ENCODE results near the gene SYNCRIP.
"Not testable (repeated sequence)": the region's sequence is repeated elsewhere in the genome, so short reads cannot be mapped to it uniquely, and the experiment has no call there.

SYNCRIP gene

DNA sequence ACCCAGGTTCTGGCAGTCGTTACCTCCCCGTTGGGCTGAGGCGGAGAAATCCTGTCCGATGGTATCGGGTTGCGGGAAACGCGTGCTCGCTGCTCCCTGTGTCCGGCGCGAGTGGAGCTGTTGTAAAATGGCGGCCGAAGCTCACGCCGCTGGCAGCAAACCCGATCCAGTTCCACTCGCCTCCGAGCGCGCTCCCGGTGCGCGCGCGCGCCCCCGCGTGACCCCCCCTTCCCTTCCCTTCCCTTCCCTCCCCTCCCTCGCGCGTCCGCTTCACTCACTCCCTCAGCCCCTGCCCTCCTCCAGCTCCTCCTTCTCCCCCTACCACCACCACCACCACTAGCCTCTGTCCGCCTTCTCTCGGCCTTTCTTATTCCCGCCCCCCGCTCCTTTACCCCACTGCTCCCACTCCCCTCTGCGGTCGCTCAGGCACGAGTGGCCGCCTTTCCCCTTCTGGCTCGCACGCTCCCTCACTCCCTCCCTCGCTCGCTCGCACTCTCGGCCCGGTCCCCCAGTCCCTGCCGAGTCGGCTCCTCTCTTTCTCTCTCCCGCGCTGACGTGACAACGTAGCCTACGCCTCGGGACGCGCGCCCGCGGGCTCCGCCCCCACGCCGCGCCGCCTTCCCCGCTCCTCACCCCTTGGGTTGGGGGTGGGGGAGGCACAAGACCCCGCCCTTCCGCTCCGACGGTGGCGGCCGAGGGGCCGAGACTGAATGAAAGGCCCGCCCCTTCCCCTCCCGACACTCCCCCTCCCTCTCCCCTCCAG is at the start of gene SYNCRIP:
Gene SYNCRIP, minus strand, starts transcription at position 113 of the 763 bp plus-strand sequence. CDS start 1,447 bp downstream, outside the sequence.
- DNase-seq (ENCODE audit: low read depth in 2 of 2), result peak; percentile 99 to 100
- peak within 1 kb of the TSS; percentile 99 to 100 for H3K4me3 ChIP-seq (replicated peaks in 1 of 2; ENCODE audit: low read depth in 2 of 2, low read length in 2 of 2)
- TF ChIP-seq, protein P1, sequence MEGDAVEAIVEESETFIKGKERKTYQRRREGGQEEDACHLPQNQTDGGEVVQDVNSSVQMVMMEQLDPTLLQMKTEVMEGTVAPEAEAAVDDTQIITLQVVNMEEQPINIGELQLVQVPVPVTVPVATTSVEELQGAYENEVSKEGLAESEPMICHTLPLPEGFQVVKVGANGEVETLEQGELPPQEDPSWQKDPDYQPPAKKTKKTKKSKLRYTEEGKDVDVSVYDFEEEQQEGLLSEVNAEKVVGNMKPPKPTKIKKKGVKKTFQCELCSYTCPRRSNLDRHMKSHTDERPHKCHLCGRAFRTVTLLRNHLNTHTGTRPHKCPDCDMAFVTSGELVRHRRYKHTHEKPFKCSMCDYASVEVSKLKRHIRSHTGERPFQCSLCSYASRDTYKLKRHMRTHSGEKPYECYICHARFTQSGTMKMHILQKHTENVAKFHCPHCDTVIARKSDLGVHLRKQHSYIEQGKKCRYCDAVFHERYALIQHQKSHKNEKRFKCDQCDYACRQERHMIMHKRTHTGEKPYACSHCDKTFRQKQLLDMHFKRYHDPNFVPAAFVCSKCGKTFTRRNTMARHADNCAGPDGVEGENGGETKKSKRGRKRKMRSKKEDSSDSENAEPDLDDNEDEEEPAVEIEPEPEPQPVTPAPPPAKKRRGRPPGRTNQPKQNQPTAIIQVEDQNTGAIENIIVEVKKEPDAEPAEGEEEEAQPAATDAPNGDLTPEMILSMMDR (IDR thresholded peaks at IDR 0.05; ENCODE audit: low read depth, low read length), result no peak

DNA sequence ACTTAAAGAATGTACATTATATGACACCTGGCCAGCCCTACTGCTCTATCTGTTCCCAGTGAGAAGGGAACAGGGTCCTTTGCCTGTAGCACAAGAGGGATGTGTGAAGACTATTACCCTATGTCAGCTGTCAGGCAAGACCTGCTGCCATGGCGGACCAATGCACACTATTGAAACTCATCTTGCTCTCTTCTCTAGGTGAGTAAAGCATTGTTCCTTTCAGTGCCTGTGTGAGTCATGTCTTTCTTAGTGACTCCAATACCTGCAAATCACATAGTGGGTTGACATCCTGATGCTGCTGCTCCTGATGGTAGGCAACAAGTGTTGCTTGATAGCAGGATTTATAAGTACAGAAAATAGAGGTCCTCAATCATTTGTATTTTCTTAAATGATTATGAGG is 48.8 kb upstream of the SYNCRIP start:
- TF ChIP-seq, protein P1 (IDR thresholded peaks at IDR 0.05; ENCODE audit: low read depth, low read length), result no peak
- H3K4me3 ChIP-seq (replicated peaks in 1 of 2; ENCODE audit: low read depth in 2 of 2, low read length in 2 of 2), result no peak overlapping the region
- DNase-seq (ENCODE audit: low read depth in 2 of 2), result no peak

DNA sequence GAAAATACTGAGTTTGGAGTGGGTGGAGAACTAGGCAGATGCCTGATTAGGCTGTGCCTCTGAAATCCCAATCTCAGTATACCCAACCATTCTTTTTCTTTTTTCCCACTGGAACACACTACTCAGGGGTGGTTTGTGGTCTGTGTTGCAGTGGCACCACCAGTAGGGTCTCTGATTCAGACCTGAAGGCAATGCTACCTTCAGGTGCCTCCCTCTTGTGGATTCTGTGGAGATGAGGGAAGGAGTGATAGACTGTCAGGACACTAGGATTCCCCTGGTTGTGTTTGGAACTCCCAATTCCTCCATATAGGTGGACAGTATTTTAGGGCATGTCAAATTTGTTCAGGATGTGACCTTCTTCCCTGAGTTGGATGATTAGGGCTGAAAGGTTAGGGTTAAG is 47.4 kb upstream of the SYNCRIP start:
- TF ChIP-seq, protein P1 (IDR thresholded peaks at IDR 0.05; ENCODE audit: low read depth, low read length), result no peak
- DNase-seq (ENCODE audit: low read depth in 2 of 2), result no peak
- H3K4me3 ChIP-seq (replicated peaks in 1 of 2; ENCODE audit: low read depth in 2 of 2, low read length in 2 of 2), result no peak overlapping the region

DNA sequence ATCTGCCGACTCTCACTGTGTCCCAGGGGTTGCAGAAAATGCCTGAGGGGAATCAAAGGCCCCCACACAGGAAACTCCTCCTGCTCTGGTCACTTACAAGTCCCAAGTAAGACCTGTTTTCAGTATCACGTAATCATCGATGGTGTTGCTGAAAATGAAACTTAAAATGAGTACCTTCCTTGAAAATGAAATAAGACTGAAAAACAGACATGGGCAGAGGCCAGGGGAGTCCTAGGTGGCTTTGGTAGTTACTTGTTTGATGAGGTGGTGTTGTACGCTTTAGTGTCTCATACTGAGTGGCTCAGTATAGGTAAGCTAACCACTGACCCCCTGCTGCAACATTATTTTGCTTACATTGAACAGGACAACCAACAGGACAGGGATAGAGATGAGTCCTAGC is 43.0 kb upstream of the SYNCRIP start:
- no peak for DNase-seq (ENCODE audit: low read depth in 2 of 2)
- H3K4me3 ChIP-seq (replicated peaks in 1 of 2; ENCODE audit: low read depth in 2 of 2, low read length in 2 of 2), result no peak overlapping the region
- TF ChIP-seq, protein P1 (IDR thresholded peaks at IDR 0.05; ENCODE audit: low read depth, low read length), result no peak

DNA sequence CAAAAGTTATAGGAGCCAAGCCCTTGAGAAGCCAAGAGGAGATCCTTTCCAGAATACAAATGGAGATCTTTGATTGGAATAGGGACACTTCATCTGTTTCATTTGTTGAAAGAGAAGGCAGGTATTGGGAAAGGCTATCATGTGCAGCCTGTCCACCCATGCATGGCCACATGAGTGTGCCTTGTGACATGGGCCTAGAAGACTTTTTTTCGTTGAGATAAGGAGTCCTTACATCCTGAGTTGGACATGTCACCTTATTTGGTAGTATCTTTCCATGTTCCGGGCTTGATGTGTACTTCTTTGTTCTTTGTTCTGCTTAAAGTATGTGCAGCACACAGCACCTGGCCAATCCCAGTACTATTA is 42.1 kb upstream of the SYNCRIP start:
- DNase-seq (ENCODE audit: low read depth in 2 of 2), result no peak
- TF ChIP-seq, protein P1 (IDR thresholded peaks at IDR 0.05; ENCODE audit: low read depth, low read length), result no peak
- no peak overlapping the region for H3K4me3 ChIP-seq (replicated peaks in 1 of 2; ENCODE audit: low read depth in 2 of 2, low read length in 2 of 2)

DNA sequence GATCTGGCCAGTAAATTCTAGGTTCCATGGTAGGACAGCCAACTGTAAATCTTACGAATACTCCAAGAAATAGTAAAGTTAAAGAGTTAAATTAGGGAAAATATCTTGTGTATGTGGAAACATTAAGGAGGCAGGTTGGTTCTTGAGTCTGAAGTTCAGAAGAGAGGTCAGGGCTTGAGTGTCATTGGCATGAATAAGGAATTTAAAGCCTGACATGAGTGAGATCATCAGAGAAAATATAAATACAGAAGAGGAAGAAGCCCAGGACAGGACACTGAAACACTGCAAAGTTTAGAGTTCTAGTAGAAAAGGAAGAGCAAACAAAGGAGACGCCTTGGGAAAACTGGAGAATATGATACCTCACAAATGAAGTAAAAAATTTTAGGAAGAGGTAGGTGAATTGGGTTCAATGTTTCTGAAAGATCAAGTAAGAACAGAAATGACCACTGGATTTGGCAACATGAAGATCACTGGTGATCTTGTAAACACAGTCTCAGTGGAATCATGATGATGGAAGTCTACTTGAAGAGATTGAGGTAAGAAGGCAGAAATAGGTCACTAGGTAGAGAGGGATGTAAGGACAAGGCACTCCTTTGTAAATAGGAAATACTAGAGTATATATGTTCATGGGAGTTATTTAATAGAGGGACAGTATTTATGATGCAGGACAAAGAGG is 41.6 kb upstream of the SYNCRIP start:
- H3K4me3 ChIP-seq (replicated peaks in 1 of 2; ENCODE audit: low read depth in 2 of 2, low read length in 2 of 2), result no peak overlapping the region
- TF ChIP-seq, protein P1 (IDR thresholded peaks at IDR 0.05; ENCODE audit: low read depth, low read length), result no peak
- peak in 1 of 2 donors; percentile 14 for DNase-seq (ENCODE audit: low read depth in 2 of 2)

DNA sequence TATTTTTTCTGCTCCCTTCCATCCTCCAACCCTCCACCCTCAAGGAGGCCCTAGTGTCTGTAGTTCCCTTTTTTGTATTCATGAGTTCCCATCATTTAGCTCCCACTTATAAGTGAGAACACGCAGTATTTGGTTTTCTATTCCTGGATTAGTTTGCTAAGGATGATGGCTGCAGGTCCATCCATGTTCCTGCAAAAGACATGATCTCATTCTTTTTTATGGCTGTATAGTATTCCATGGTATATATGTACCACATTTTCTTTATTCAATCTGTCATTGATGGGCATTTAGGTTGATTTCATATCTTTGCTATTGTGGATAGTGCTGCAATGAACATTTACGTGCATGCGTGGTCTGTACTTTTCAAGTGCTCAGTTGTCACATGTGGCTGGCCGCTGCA is 39.2 kb upstream of the SYNCRIP start:
- DNase-seq (ENCODE audit: low read depth in 2 of 2); H3K4me3 ChIP-seq (replicated peaks in 1 of 2; ENCODE audit: low read depth in 2 of 2, low read length in 2 of 2): not testable (repeated sequence)

All from cardiac fibroblast (primary cell).